ENCODE measurements around the gene REEP3.

DNA sequence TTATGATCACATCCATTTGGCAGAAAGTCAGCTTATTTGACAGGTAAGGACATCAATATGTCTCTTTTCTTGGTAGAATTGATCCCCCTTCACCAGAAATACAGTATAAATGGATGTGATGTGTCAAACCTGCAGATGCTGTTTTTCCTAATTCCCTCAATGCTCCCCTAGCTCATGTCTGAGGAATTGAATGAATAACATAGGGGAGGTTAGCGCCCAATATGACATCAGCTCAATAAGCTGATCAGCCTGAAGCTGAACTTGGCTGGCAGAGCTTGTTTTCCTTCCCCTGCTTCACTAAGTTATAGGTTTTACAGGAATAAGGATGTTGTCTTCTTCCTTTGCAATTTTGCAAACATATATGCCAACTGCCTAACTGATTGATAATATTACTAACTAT lies 132.5 kb downstream of the REEP3 start:
- TF ChIP-seq GATA3 (IDR thresholded peaks at IDR 0.05; ENCODE audit: low read depth, low read length) (no peak), GATA2 (IDR thresholded peaks at IDR 0.05; ENCODE audit: low read depth, low read length) (no peak)

Data from SH-SY5Y (cell line).